ENCODE results near the gene NRCAM.

- TF ChIP-seq, protein P1, sequence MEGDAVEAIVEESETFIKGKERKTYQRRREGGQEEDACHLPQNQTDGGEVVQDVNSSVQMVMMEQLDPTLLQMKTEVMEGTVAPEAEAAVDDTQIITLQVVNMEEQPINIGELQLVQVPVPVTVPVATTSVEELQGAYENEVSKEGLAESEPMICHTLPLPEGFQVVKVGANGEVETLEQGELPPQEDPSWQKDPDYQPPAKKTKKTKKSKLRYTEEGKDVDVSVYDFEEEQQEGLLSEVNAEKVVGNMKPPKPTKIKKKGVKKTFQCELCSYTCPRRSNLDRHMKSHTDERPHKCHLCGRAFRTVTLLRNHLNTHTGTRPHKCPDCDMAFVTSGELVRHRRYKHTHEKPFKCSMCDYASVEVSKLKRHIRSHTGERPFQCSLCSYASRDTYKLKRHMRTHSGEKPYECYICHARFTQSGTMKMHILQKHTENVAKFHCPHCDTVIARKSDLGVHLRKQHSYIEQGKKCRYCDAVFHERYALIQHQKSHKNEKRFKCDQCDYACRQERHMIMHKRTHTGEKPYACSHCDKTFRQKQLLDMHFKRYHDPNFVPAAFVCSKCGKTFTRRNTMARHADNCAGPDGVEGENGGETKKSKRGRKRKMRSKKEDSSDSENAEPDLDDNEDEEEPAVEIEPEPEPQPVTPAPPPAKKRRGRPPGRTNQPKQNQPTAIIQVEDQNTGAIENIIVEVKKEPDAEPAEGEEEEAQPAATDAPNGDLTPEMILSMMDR (IDR thresholded peaks at IDR 0.05): no peak
- TF ChIP-seq POLR2A (IDR thresholded peaks at IDR 0.05): no peak
Observed at GRCh38 chr7:108234971-108235450, 221.2 kb downstream of the NRCAM start.
